Measurements from ENCODE around the gene PIEZO1.

Gene PIEZO1

GRCh38 chr16:88715312-88716190 lies 69.5 kb downstream of the PIEZO1 start:
- DNase-seq: no peak

GRCh38 chr16:88714420-88715302 lies 70.4 kb downstream of the PIEZO1 start:
- no peak for DNase-seq

- DNase-seq: no peak
Observed at GRCh38 chr16:88713568-88714419, 71.2 kb downstream of the PIEZO1 start.

- no peak for DNase-seq
Observed at GRCh38 chr16:88713054-88713453, 72.0 kb downstream of the PIEZO1 start.

GRCh38 chr16:88712362-88712979 lies 72.5 kb downstream of the PIEZO1 start:
- no peak for DNase-seq

GRCh38 chr16:88711750-88712340 lies 73.2 kb downstream of the PIEZO1 start:
- DNase-seq: no peak

- DNase-seq: no peak
Observed at GRCh38 chr16:88710556-88710955, 74.5 kb downstream of the PIEZO1 start.

GRCh38 chr16:88706965-88707826 lies 77.8 kb downstream of the PIEZO1 start:
- no peak for DNase-seq

GRCh38 chr16:88706229-88706964 lies 78.6 kb downstream of the PIEZO1 start, which contains the start of the genes CTU2 and RNF166:
TSS of gene CTU2 (plus strand) at chr16:88706503. CDS start at chr16:88706531, 28 bp downstream.
TSS of gene RNF166 (minus strand) at chr16:88706408. CDS start at chr16:88706325, 83 bp downstream.
- DNase-seq: no peak

GRCh38 chr16:88705801-88706228 lies 79.2 kb downstream of the PIEZO1 start:
- no peak for DNase-seq

- peak; percentile 18 for DNase-seq
Observed at GRCh38 chr16:88705076-88705684, 79.8 kb downstream of the PIEZO1 start.

GRCh38 chr16:88703486-88704309 lies 81.3 kb downstream of the PIEZO1 start:
- DNase-seq: no peak

GRCh38 chr16:88702371-88703210 lies 82.4 kb downstream of the PIEZO1 start:
- DNase-seq: no peak

GRCh38 chr16:88701581-88702370 lies 83.2 kb downstream of the PIEZO1 start:
- no peak for DNase-seq

- peak; percentile 60 for DNase-seq
Observed at GRCh38 chr16:88700636-88701482, 84.2 kb downstream of the PIEZO1 start.

GRCh38 chr16:88700322-88700635 lies 84.7 kb downstream of the PIEZO1 start:
- DNase-seq: no peak

Data from SIG-M5 (cell line).